GM19395 (cell line): Measurements from ENCODE around the gene KCNMB4.
A peak's percentile ranks its signal among the peaks of the same experiment; 100 is the strongest.

Experiments used
- ATAC-seq: cut with Tn5 transposase; IDR thresholded peaks from one replicate; pipeline ENCODE4 v1.9.1; 2021; ENCODE audit warnings: mild to moderate bottlenecking, moderate library complexity; ENCODE audit not compliant: unreplicated experiment

The KCNMB4 gene

GRCh38 chr12:70427611-70428010 is 61.5 kb downstream of the KCNMB4 start:
- ATAC-seq = no peak

- ATAC-seq = no peak
Measured at GRCh38 chr12:70430400-70430799, 64.3 kb downstream of the KCNMB4 start.

- ATAC-seq = no peak
Measured at GRCh38 chr12:70436836-70437235, 70.7 kb downstream of the KCNMB4 start.

GRCh38 chr12:70443062-70443673 is 77.1 kb downstream of the KCNMB4 start:
- no peak for ATAC-seq

DNA sequence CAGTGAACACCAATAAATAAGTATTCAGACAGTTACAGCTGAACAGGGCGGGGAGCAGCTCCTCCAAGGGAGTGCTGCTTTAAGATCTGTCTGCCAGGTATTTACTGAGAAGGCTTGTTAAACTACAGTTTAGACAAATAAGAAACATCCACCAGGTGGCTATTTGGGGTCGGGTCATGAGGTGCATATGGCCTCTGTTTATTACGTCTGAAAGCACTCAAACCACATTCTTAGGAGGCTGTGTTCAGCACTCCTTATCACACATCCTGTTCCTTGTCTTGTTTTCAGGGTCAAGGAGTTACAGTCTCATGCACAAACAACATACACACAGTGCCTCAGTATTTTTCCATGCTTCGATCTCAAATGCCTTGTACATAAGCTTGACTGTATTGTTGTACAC is 78.8 kb downstream of the KCNMB4 start:
- ATAC-seq = no peak

- no peak for ATAC-seq
Measured at GRCh38 chr12:70448371-70448770, 82.3 kb downstream of the KCNMB4 start.

GRCh38 chr12:70449074-70449752 is 83.1 kb downstream of the KCNMB4 start:
- ATAC-seq = no peak

- ATAC-seq = no peak
Measured at GRCh38 chr12:70449753-70450341, 83.8 kb downstream of the KCNMB4 start.

DNA sequence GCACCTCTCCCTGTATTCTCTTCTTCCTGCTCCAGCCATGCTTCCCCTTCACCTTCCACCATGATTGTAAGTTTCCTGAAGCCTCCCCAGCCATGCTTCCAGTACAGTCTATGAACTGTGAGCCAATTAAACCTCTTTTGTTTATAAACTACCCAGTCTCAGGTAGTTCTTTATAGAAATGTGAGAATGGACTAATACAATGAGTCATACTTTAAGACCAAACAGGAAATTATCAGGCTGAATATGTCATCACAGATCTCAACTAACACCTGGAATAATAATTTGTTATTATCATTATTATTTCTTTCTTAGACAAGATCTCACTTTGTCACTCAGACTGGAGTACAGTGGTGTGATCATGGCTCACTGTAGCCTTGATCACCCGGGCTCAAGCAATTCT is 85.4 kb downstream of the KCNMB4 start:
- no peak for ATAC-seq

- ATAC-seq = no peak
Measured at GRCh38 chr12:70456953-70457352, 90.9 kb downstream of the KCNMB4 start.

GRCh38 chr12:70459786-70460185 is 93.7 kb downstream of the KCNMB4 start:
- peak; percentile 90 for ATAC-seq

- no peak for ATAC-seq
Measured at GRCh38 chr12:70463997-70464396, 97.9 kb downstream of the KCNMB4 start.

- no peak for ATAC-seq
Measured at GRCh38 chr12:70466753-70467152, 100.7 kb downstream of the KCNMB4 start.

GRCh38 chr12:70467476-70467875 is 101.4 kb downstream of the KCNMB4 start:
- no peak for ATAC-seq

DNA sequence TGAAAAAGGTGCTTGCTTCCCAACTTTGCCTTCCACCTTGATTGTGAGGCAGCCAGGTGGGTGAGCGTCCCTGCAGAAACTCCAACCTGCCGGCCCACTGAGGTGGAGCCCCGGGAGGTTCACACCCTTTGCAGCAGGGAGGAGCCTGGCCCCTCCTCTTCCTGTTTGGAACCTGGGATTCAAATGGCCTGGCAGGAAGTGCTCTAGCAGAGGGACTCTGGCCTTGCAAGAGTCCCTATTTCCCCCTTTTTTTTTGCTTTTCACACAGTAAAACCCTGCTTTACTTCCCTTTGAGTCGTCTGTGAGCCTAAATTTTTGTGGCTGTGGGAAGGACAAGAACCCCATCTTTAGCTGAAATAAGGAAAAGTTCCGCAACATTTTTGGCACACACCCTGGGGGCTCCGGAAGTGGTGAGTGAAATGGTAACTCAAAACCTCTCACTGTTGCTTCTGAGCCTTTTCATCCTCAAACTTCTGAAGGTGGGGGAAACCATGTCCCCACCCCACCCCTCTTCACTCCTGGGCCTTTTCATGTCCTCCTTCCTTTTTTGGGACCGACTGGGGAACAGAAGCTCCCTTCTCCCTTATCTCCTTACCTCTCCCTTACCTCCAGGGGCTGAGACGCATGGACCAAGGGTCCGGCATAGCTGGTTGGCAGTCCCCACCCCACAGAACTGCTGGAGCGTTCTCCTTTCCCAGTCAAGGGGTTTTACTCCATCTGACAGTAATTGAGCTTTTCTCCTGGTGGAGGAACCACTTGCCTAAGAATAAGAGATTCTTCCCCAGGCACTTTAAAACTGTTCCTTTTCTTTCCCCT is 102.0 kb downstream of the KCNMB4 start:
- ATAC-seq = no peak

DNA sequence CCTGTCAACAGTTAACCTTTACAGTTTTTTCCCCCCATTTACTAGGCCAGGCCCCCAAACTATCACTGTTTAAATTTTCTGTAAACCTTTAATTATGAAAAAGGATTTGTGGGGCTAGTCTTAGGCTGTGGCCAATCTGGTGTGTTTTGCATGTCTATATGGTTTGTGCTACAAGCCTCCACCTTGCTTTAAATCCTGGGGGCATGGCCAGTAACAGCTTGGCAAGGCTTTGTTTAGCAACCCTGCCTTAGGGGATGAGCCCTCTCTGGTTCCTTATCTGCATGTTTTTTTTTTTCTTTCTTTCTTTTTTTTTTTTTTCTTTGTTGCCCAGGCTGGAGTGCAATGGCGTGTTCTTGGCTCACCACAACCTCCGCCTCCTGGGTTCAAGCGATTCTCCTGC is 102.7 kb downstream of the KCNMB4 start:
- ATAC-seq = no peak

- no peak for ATAC-seq
Measured at GRCh38 chr12:70469221-70469820, 103.2 kb downstream of the KCNMB4 start.

DNA sequence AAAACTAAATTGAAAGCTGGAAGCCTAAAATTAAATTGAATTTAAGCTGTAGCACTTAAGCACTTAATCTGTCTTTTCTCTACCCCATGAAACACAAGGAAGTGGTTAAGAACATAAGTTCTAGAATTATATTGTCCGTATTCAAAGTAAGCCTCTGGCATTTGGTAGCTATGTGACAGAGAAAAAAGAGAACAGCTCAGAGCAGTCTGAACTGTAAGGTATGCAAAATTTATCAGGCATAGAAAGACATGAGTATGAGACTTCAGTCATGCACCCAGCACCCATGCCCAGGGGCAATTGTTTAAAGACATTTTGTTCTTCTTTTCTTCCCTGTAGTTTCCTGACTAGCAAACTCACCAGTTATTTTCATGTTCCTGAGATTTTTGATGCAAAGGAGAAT is 116.7 kb downstream of the KCNMB4 start:
- ATAC-seq = no peak
